Caco-2 (cell line): ENCODE measurements around the gene ZNF76. TPM values are rescaled to one million over a fixed set of nuclear protein-coding genes. Genes with fewer than 3 reads are reported as not detected.

Source experiments
- BruUV-seq: library from RNA; stranded (reverse); fragments of 400-500 nt; replicated peaks from 2 replicates; lab custom pipeline; 2021; lab: Mats Ljungman, UMichigan
- CTCF ChIA-PET: fragments of 300-600 bp; sonication (Branson Sonifier 250); formaldehyde crosslinking; loops from one replicate; lab custom pipeline; 2022; ENCODE audit warnings: antibody characterized with exemption; lab: Charles Lee
- POLR2A ChIA-PET: fragments of 300-600 bp; sonication (Branson Sonifier 250); formaldehyde crosslinking; loops from one replicate; lab custom pipeline; 2022; ENCODE audit warnings: antibody characterized with exemption; lab: Charles Lee
- DNase-seq, 2 experiments: peaks; one replicate each; pipeline versions ENCODE4 v3.0.0 to v3.0.0-alpha.2; 2020 to 2022
- H3K27me3 ChIP-seq: replicated peaks from 2 replicates; pipeline ENCODE4 v1.6.0; 2011; ENCODE audit warnings: low read length; ENCODE audit not compliant: control insufficient read depth, insufficient read depth
- H3K36me3 ChIP-seq: 2 replicates; pipeline ENCODE4 v1.5.1; 2011; ENCODE audit warnings: low read length; ENCODE audit not compliant: control insufficient read depth, insufficient read depth
- H3K4me1 ChIP-seq: fragments of 250-450 bp; sonication (Bioruptor Pico); 2 replicates; pipeline ENCODE4 v1.5.1; 2020; ENCODE audit warnings: mild to moderate bottlenecking
- H3K4me3 ChIP-seq: 2 replicates; pipeline ENCODE4 v1.5.1; 2011; ENCODE audit warnings: low read depth, mild to moderate bottlenecking, control low read depth, low read length
- H3K9me3 ChIP-seq: fragments of 250-450 bp; sonication (Bioruptor Pico); 2 replicates; pipeline ENCODE4 v1.5.1; 2020; ENCODE audit warnings: mild to moderate bottlenecking, moderate library complexity
- H3K27ac Mint-ChIP-seq: one replicate; pipeline ENCODE4 v1.8.0; 2022; ENCODE audit warnings: mixed read lengths; ENCODE audit not compliant: unreplicated experiment
- H3K27me3 Mint-ChIP-seq: one replicate; pipeline ENCODE4 v1.8.0; 2022; ENCODE audit warnings: mixed read lengths; ENCODE audit not compliant: insufficient read depth, unreplicated experiment
- H3K36me3 Mint-ChIP-seq: one replicate; pipeline ENCODE4 v1.8.0; 2022; ENCODE audit warnings: mild to moderate bottlenecking, mixed read lengths; ENCODE audit not compliant: insufficient read depth, unreplicated experiment
- H3K4me1 Mint-ChIP-seq: one replicate; pipeline ENCODE4 v1.8.0; 2022; ENCODE audit warnings: low read depth, mixed read lengths; ENCODE audit not compliant: unreplicated experiment
- H3K4me3 Mint-ChIP-seq: one replicate; pipeline ENCODE4 v1.8.0; 2022; ENCODE audit warnings: mild to moderate bottlenecking, moderate library complexity, mixed read lengths; ENCODE audit not compliant: unreplicated experiment
- H3K9me3 Mint-ChIP-seq: one replicate; pipeline ENCODE4 v1.8.0; 2022; ENCODE audit warnings: mixed read lengths; ENCODE audit not compliant: unreplicated experiment
- intact Hi-C: fragments of 100-400 bp; cut with micrococcal nuclease; formaldehyde crosslinking; loops from one replicate; pipeline ENCODE4 v1.10.0; 2022; ENCODE audit not compliant: unreplicated experiment
- total RNA-seq: library from RNA; stranded (reverse); gene quantifications from 2 replicates; pipeline ENCODE4 v1.2.3, GENCODE V29; 2022
- TF ChIP-seq, protein P1 (sequence below), 2 experiments: fragments of 200-600 bp in 1 of 2; IDR thresholded peaks; 1 replicate in 1 of 2; 2 replicates in 1 of 2; pipeline versions ENCODE4 v1.5.1 to v1.8.0; 2011 to 2022; ENCODE audit warnings: antibody characterized with exemption in 1 of 2, control low read depth in 1 of 2, inconsistent platforms in 1 of 2, low read depth in 1 of 2, low read length in 1 of 2, mild to moderate bottlenecking in 1 of 2, moderate library complexity in 1 of 2; ENCODE audit not compliant: insufficient read depth in 1 of 2, severe bottlenecking in 1 of 2, unreplicated experiment in 1 of 2

Gene ZNF76
- total RNA-seq, 1 experiment from 2014 or later = 22.7 TPM

DNA sequence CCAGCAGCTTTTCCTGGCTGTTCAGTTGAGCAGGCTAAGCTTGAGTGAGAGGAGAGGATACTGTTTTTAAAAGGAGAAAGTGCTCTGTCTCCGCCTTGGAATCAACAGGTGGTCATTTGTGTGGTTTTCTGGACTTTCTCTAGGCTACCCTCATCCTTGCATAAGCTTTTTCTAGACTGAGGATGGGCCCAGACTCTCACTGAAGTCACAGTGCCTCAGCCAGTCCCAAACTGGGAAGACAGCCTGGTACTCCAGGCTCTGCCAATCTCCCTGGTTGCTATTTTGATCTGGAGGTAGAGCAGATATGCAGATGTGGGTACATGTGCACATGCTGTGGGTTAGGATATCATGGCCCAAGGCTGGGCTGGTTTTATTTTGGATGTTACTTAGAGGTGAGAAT is 38.8 kb upstream of the ZNF76 start:
- no TSS peak for BruUV-seq
- Mint-ChIP-seq H3K4me1 (peaks cover 25% of the 10 kb centered on the region), H3K4me3 (no peak overlapping the region), H3K36me3 (no peaks in the 10 kb centered on the region), H3K9me3 (no peaks in the 10 kb centered on the region), H3K27me3 (no peaks in the 10 kb centered on the region), H3K27ac (no peak overlapping the region)
- ChIA-PET POLR2A (no interaction called here), CTCF (no interaction called here)
- intact Hi-C loops = no loop called here
- H3K4me3 ChIP-seq = no peak overlapping the region
- no peaks in the 10 kb centered on the region for H3K9me3 ChIP-seq
- H3K4me1 ChIP-seq = peaks cover 8% of the 10 kb centered on the region
- H3K36me3 ChIP-seq = no peaks in the 10 kb centered on the region
- TF ChIP-seq, protein P1, sequence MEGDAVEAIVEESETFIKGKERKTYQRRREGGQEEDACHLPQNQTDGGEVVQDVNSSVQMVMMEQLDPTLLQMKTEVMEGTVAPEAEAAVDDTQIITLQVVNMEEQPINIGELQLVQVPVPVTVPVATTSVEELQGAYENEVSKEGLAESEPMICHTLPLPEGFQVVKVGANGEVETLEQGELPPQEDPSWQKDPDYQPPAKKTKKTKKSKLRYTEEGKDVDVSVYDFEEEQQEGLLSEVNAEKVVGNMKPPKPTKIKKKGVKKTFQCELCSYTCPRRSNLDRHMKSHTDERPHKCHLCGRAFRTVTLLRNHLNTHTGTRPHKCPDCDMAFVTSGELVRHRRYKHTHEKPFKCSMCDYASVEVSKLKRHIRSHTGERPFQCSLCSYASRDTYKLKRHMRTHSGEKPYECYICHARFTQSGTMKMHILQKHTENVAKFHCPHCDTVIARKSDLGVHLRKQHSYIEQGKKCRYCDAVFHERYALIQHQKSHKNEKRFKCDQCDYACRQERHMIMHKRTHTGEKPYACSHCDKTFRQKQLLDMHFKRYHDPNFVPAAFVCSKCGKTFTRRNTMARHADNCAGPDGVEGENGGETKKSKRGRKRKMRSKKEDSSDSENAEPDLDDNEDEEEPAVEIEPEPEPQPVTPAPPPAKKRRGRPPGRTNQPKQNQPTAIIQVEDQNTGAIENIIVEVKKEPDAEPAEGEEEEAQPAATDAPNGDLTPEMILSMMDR (IDR thresholded peaks at IDR 0.05; ENCODE audit: insufficient read depth in 1 of 2, low read depth in 1 of 2, low read length in 1 of 2, severe bottlenecking in 1 of 2, unreplicated experiment in 1 of 2) = no peak
- no peaks in the 10 kb centered on the region for H3K27me3 ChIP-seq
- DNase-seq = no peak

DNA sequence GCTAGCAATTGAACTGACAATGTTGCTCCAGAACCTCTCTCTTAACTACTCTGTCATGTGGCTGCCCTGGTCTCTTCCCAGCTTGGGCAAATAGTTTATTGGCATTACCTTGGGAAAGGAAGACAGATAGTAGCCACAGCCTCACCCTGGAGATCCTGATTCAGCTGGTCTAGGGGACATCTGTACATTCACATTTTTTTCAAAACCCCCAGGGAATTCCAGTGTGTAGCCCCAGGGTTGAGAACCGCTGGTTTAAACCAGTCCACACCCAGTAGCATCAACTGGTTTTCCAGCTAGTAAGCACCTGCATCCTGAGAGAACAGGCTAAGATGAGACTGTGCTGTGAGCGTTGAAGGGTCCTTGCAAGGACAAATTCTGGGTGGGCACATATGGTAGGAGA is 36.1 kb upstream of the ZNF76 start:
- Mint-ChIP-seq H3K4me1 (peaks cover under 1% of the 10 kb centered on the region), H3K36me3 (no peaks in the 10 kb centered on the region), H3K27me3 (no peaks in the 10 kb centered on the region), H3K9me3 (no peaks in the 10 kb centered on the region), H3K4me3 (no peak overlapping the region), H3K27ac (no peak overlapping the region)
- CTCF ChIA-PET = interaction anchor here (0.6 to 1.1 kb wide), 3 partner anchors 17 to 90 kb away, joined by 3 to 5 read pairs (median 5); no protein-coding TSS in a partner anchor
- BruUV-seq = no TSS peak
- TF ChIP-seq, protein P1 (IDR thresholded peaks at IDR 0.05; ENCODE audit: insufficient read depth in 1 of 2, low read depth in 1 of 2, low read length in 1 of 2, severe bottlenecking in 1 of 2, unreplicated experiment in 1 of 2) = no peak
- H3K4me3 ChIP-seq = no peak overlapping the region
- H3K27me3 ChIP-seq = no peaks in the 10 kb centered on the region
- no peaks in the 10 kb centered on the region; the same call in 1 of the 2 replicates for H3K4me1 ChIP-seq
- POLR2A ChIA-PET = no interaction called here
- no peak for DNase-seq
- H3K9me3 ChIP-seq = no peaks in the 10 kb centered on the region
- intact Hi-C loops = no loop called here
- no peaks in the 10 kb centered on the region for H3K36me3 ChIP-seq

DNA sequence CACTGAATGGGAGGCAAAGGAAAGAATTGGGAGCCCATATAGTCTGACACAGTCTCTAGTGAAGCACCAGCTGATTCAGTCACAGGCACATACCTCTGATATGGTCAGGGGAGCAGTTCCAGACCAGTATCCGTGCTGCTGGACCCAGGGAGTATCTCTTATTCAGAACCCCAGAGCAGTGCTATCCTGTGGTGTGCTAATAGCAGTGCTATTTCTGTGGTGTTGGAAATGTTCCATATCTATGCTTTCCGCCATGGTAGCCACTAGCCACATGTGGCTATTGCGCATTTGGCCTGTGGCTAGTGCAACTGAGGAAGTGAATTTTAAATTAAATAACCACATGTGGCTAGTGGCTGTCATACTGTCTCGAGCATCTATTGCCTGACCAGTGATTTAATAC is 34.8 kb upstream of the ZNF76 start:
- intact Hi-C loops = no loop called here
- H3K4me3 ChIP-seq = no peak overlapping the region
- no peaks in the 10 kb centered on the region for H3K4me1 Mint-ChIP-seq
- DNase-seq = no peak
- H3K9me3 ChIP-seq = no peaks in the 10 kb centered on the region
- no TSS peak for BruUV-seq
- H3K9me3 Mint-ChIP-seq = no peaks in the 10 kb centered on the region
- ChIA-PET CTCF (interaction anchor here (1.1 to 2.0 kb wide), 2 partner anchors 16 kb away, joined by 5 read pairs; no protein-coding TSS in a partner anchor), POLR2A (no interaction called here)
- no peaks in the 10 kb centered on the region for H3K4me1 ChIP-seq
- H3K4me3 Mint-ChIP-seq = no peak overlapping the region
- no peaks in the 10 kb centered on the region for H3K27me3 ChIP-seq
- H3K36me3 Mint-ChIP-seq = no peaks in the 10 kb centered on the region
- H3K27me3 Mint-ChIP-seq = no peaks in the 10 kb centered on the region
- no peaks in the 10 kb centered on the region for H3K36me3 ChIP-seq
- TF ChIP-seq, protein P1 (IDR thresholded peaks at IDR 0.05; ENCODE audit: insufficient read depth in 1 of 2, low read depth in 1 of 2, low read length in 1 of 2, severe bottlenecking in 1 of 2, unreplicated experiment in 1 of 2) = no peak
- H3K27ac Mint-ChIP-seq = no peak overlapping the region
